NCI-H2107 treated with DMSO at 0.1 percent for 48 hours (cell line): ENCODE results near the gene KDM4D.
"Not testable (repeated sequence)": the region's sequence is repeated elsewhere in the genome, so short reads cannot be mapped to it uniquely, and the experiment has no call there.

Source experiments
- DNase-seq: peaks from one replicate; lab custom pipeline; 2025; ENCODE audit not compliant: unreplicated experiment; lab: John Stamatoyannopoulos, UW

Gene KDM4D

DNA sequence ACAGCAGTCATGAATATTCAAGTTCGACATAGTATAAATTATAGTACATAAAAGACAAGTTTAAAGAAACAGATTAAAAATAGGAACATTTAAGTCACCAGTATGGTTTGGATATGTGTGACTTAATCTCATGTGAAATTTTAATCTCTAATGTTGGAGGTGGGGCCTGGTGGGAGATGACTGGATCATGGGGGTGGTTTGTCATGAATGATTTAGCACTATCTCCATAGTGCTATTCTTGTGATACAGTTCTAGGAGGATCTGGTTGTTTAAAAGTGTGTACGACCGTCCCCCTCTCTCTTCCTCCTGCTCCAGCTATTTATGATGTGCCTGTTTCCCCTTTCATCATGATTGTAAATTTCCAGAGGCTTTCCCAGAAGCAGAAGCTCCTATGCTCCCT is 54.8 kb downstream of the KDM4D start:
- no peak for DNase-seq

DNA sequence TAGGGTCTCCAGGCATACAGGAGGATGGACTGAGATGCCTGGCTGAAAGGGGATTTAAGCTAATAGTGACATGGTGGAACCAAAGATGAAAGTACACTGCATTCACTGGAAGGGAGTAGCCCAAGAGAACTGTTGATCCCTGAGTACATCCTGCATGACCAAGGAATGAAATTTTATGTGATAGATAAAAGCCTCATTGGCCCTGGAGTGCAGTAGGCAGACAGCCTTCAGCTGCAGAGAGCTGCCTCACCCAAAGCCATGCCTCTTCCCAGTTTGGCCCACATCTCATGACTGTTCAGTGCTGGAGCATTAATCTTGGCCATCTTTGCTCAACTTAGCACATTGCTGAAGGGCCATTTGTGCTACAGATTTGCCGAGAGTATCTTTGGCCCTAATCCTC is 59.5 kb downstream of the KDM4D start:
- no peak for DNase-seq

- no peak for DNase-seq
Measured at GRCh38 chr11:95035316-95035715, 61.8 kb downstream of the KDM4D start.

DNA sequence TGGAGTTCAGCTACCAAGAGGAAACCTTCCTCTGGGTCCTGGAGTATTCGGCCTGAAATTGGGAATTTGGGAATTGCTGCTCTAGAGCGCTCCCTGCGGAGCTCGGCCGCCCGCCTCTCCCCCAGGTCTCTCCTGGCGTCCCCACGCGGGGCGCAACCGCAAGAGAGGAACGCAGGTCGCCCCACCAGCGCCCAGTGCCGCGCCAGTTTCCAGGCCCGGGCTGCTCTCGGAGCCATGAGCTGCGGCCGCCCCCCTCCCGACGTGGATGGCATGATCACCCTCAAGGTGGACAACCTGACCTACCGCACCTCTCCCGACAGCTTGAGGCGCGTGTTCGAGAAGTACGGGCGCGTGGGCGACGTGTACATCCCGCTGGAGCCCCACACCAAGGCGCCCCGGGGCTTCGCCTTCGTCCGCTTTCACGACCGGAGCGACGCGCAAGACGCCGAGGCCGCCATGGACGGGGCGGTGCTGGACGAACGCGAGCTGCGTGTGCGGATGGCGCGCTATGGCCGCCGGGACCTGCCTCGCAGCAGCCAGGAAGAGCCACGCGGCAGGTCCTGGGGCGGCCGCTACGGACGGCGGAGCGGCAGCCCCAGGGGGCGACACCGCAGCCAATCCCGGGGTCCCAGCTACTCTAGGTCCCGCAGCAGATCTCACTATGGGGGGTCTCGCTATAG is 64.0 kb downstream of the KDM4D start:
- not testable (repeated sequence) for DNase-seq

- no peak for DNase-seq
Measured at GRCh38 chr11:95042239-95042638, 68.7 kb downstream of the KDM4D start.

DNA sequence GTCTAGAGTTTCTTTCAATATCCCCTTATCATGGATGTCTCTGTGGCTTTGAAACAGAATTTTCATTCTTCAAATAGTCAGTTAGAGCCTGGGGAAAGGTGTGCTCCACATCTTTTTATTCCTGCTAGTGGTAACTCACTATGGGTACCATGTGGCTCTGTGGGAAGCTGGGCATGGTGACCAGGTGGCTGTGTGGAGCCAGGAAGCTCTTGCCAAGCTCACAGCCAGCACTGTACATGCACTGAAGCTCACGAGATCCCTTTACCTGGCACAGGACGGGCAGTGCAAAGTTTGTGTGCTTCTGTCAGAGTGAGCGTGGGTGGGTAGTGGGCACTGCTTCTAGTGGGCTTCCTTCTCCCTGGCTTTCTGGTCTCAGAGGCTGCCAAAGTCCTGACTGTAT is 69.4 kb downstream of the KDM4D start:
- no peak for DNase-seq

DNA sequence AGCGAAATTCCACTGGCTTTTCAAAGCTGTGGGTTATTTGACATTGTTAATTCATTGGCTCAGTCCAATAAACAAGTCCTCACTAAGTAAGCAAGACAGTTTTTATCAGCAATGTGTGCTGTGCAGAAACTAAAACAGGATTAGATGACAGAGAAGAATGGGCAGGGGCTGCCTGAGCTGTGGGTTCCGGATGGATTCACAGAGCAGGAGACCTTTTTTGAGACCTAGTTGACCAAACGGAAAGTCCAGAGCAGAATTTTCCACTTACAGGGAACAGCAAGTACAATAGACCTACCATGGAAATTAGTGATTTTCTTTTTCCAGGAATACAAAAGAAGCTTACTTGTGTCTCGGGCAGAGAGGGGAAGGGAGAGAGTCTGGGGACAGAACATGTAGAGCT is 70.5 kb downstream of the KDM4D start:
- DNase-seq = no peak

- DNase-seq = no peak
Measured at GRCh38 chr11:95045812-95046211, 72.3 kb downstream of the KDM4D start.
